OCI-LY1 (cell line): Measurements from ENCODE around the gene ZRANB2.

Experiments
- H2AFZ ChIP-seq: fragments of 200-600 bp; sonication (generic), shearing (Covaris generic); 2 replicates; pipeline ENCODE4 v1.6.0; 2014; ENCODE audit warnings: antibody characterized with exemption, mild to moderate bottlenecking, low read length
- H3F3A ChIP-seq: fragments of 200-600 bp; sonication (generic), shearing (Covaris generic); 2 replicates; pipeline ENCODE4 v1.6.0; 2014; ENCODE audit warnings: mild to moderate bottlenecking, antibody characterized with exemption, low read length, moderate library complexity; ENCODE audit not compliant: insufficient read depth
- H3K27ac ChIP-seq: fragments of 200-600 bp; sonication (generic); 2 replicates; pipeline ENCODE4 v1.5.1; 2014; ENCODE audit warnings: low read length, mixed run types, mild to moderate bottlenecking, low read depth; ENCODE audit not compliant: poor library complexity, severe bottlenecking
- H3K27me3 ChIP-seq: fragments of 200-600 bp; sonication (generic); 2 replicates; pipeline ENCODE4 v1.6.0; 2014; ENCODE audit warnings: antibody characterized with exemption, mild to moderate bottlenecking, low read length, moderate library complexity; ENCODE audit not compliant: insufficient read depth
- H3K36me3 ChIP-seq: fragments of 200-600 bp; sonication (generic); 2 replicates; pipeline ENCODE4 v1.6.1; 2014; ENCODE audit warnings: mild to moderate bottlenecking, antibody characterized with exemption, low read length, moderate library complexity, mixed read lengths; ENCODE audit not compliant: insufficient read depth
- H3K4me1 ChIP-seq: fragments of 200-600 bp; sonication (generic); 2 replicates; pipeline ENCODE4 v1.5.1; 2014; ENCODE audit warnings: mild to moderate bottlenecking, low read length, moderate library complexity; ENCODE audit not compliant: insufficient read depth, severe bottlenecking
- H3K4me2 ChIP-seq: fragments of 200-600 bp; sonication (generic), shearing (Covaris generic); 2 replicates; pipeline ENCODE4 v1.6.1; 2014; ENCODE audit warnings: low read length
- H3K4me3 ChIP-seq: fragments of 200-600 bp; sonication (generic); 2 replicates; pipeline ENCODE4 v1.5.1; 2014; ENCODE audit warnings: low read length, low read depth, mild to moderate bottlenecking, mixed read lengths; ENCODE audit not compliant: poor library complexity, severe bottlenecking
- H3K79me2 ChIP-seq: fragments of 200-600 bp; shearing (Covaris generic); 2 replicates; pipeline ENCODE4 v1.6.1; 2016; ENCODE audit warnings: mixed run types, low read length, mixed read lengths; ENCODE audit not compliant: insufficient read depth
- H3K9ac ChIP-seq: fragments of 200-600 bp; sonication (generic), shearing (Covaris generic); 2 replicates; pipeline ENCODE4 v1.6.1; 2014; ENCODE audit warnings: mild to moderate bottlenecking, low read length, mixed read lengths
- H3K9me2 ChIP-seq: fragments of 200-600 bp; sonication (generic), shearing (Covaris generic); 2 replicates; pipeline ENCODE4 v1.6.1; 2014; ENCODE audit warnings: low read depth, mild to moderate bottlenecking, low read length, mixed read lengths
- H3K9me3 ChIP-seq: fragments of 200-600 bp; shearing (Covaris generic); 2 replicates; pipeline ENCODE4 v1.6.1; 2014; ENCODE audit warnings: low read length, mixed read lengths
- H4K20me1 ChIP-seq: fragments of 200-600 bp; sonication (generic), shearing (Covaris generic); 2 replicates; pipeline ENCODE4 v1.6.0; 2016; ENCODE audit warnings: mild to moderate bottlenecking, low read length; ENCODE audit not compliant: insufficient read depth
- EZH2 ChIP-seq: fragments of 200-600 bp; sonication (generic), shearing (Covaris generic); IDR thresholded peaks from 2 replicates; pipeline ENCODE4 v1.8.0; 2017; ENCODE audit warnings: borderline replicate concordance, mixed run types, mild to moderate bottlenecking, antibody characterized with exemption, low read length, moderate library complexity, mixed read lengths
- TF ChIP-seq, protein P1 (sequence below): fragments of 200-600 bp; sonication (generic), shearing (Covaris generic); IDR thresholded peaks from 2 replicates; pipeline ENCODE4 v1.5.1; 2017; ENCODE audit warnings: mild to moderate bottlenecking, antibody characterized with exemption, low read length, moderate library complexity, mixed read lengths

The ZRANB2 gene

DNA sequence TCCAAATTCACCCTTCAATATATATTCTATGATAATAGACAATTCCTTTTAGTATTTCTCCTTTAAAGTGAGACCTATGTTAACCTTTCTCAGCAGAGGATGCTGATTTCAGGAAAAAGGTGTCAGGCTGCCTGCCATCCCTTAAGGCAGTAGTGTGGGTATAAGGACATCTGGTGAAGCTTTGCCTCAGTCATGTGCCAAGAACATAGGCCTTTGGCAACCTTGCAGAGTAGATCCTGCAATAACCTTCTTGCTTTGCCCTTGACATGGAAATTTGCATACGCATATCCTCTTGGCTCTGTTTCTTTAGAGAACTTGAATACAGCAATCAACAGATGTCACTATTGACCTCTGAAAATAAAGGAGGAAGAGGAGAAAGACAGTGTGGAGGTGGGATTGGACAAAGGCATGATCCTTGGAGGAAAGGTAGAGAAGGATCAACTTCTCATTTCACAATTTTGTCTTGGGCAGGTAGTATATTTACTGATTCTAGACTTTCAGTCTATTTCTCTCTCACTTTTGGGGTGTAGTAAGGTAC, 21.1 kb upstream of the ZRANB2 start:
- Histone ChIP-seq H3K4me2 (no peak overlapping the region), H3K9ac (no peak overlapping the region), H3K4me3 (no peak overlapping the region), H3F3A (no peaks in the 10 kb centered on the region), H3K9me2 (no peaks in the 10 kb centered on the region), H3K27ac (no peak overlapping the region), H3K79me2 (no peaks in the 10 kb centered on the region), H3K27me3 (no peaks in the 10 kb centered on the region), H2AFZ (no peak overlapping the region), H3K9me3 (no peaks in the 10 kb centered on the region), H3K4me1 (no peaks in the 10 kb centered on the region), H4K20me1 (no peaks in the 10 kb centered on the region), H3K36me3 (no peaks in the 10 kb centered on the region)
- TF ChIP-seq, protein P1, sequence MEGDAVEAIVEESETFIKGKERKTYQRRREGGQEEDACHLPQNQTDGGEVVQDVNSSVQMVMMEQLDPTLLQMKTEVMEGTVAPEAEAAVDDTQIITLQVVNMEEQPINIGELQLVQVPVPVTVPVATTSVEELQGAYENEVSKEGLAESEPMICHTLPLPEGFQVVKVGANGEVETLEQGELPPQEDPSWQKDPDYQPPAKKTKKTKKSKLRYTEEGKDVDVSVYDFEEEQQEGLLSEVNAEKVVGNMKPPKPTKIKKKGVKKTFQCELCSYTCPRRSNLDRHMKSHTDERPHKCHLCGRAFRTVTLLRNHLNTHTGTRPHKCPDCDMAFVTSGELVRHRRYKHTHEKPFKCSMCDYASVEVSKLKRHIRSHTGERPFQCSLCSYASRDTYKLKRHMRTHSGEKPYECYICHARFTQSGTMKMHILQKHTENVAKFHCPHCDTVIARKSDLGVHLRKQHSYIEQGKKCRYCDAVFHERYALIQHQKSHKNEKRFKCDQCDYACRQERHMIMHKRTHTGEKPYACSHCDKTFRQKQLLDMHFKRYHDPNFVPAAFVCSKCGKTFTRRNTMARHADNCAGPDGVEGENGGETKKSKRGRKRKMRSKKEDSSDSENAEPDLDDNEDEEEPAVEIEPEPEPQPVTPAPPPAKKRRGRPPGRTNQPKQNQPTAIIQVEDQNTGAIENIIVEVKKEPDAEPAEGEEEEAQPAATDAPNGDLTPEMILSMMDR: no peak
- TF ChIP-seq EZH2: no peak

DNA sequence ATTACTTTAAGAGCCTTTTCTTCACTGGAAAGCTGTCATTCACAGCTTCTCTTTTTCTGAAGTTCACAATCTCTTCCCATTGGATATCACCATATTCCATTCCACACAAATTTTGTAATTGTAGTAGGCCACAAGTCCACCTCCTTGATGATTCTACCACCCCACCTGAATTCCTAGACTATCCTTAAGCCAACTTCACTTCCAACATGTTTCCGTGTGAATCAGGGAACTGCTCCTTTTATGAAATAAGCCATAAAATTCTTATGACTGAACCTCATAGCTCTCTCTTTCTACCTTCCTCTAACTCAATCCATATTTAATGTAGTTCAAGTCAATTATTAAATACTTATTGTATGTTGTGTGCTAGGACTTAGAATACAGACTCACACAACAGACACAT, 16.6 kb upstream of the ZRANB2 start:
- Histone ChIP-seq H3F3A (no peaks in the 10 kb centered on the region), H3K9me3 (no peaks in the 10 kb centered on the region), H3K4me1 (no peaks in the 10 kb centered on the region), H3K9me2 (no peaks in the 10 kb centered on the region), H3K27me3 (no peaks in the 10 kb centered on the region), H3K79me2 (no peaks in the 10 kb centered on the region), H3K27ac (no peak overlapping the region), H3K4me3 (no peak overlapping the region), H3K36me3 (no peaks in the 10 kb centered on the region), H4K20me1 (no peaks in the 10 kb centered on the region), H3K4me2 (no peak overlapping the region), H3K9ac (no peak overlapping the region), H2AFZ (no peak overlapping the region)
- TF ChIP-seq EZH2: no peak
- TF ChIP-seq, protein P1: no peak

DNA sequence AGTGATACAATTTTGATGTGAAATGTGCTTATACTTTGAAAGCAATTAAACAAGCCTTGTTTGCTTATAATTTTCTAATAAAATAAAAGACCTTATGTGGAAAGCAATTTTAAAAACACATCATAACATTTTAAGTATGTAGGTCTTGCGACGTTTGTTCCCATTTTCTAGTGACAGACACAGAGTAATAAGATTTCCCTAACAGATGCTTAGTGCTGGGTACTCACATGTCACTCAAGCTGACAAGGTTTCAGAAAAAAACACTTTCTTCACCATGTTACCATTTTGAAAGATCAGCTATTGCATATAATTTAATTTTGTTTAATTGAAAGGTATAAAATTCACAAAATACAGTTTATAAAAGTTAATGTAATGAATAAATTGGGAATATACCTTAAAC, 14.1 kb upstream of the ZRANB2 start:
- Histone ChIP-seq H2AFZ (no peak overlapping the region), H3K9me2 (no peaks in the 10 kb centered on the region), H3K36me3 (no peaks in the 10 kb centered on the region), H3K9ac (no peak overlapping the region), H3K9me3 (no peaks in the 10 kb centered on the region), H3K4me1 (no peaks in the 10 kb centered on the region), H3F3A (no peaks in the 10 kb centered on the region), H3K4me3 (no peak overlapping the region), H3K27ac (no peak overlapping the region), H3K27me3 (no peaks in the 10 kb centered on the region), H3K79me2 (no peaks in the 10 kb centered on the region), H3K4me2 (no peak overlapping the region), H4K20me1 (no peaks in the 10 kb centered on the region)
- TF ChIP-seq EZH2: no peak
- TF ChIP-seq, protein P1: no peak
